Measurements from ENCODE around the gene KLC1.

KLC1 gene

GRCh38 chr14:103706551-103707328 is 77.7 kb downstream of the KLC1 start:
- no peak for DNase-seq

GRCh38 chr14:103707329-103708263 is 78.6 kb downstream of the KLC1 start:
- DNase-seq = no peak

- DNase-seq = no peak
Observed at GRCh38 chr14:103708750-103709187, 79.8 kb downstream of the KLC1 start.

GRCh38 chr14:103709814-103710213 is 80.8 kb downstream of the KLC1 start:
- no peak for DNase-seq

GRCh38 chr14:103710771-103711377 is 81.9 kb downstream of the KLC1 start:
- no peak for DNase-seq

GRCh38 chr14:103711516-103712431 is 82.8 kb downstream of the KLC1 start:
- no peak for DNase-seq

- DNase-seq = no peak
Observed at GRCh38 chr14:103712633-103713247, 83.7 kb downstream of the KLC1 start.

GRCh38 chr14:103713304-103714062 is 84.5 kb downstream of the KLC1 start:
- DNase-seq = no peak

GRCh38 chr14:103714063-103714724 is 85.2 kb downstream of the KLC1 start:
- DNase-seq = no peak

- peak; percentile 100 for DNase-seq
Observed at GRCh38 chr14:103715052-103716000, 86.3 kb downstream of the KLC1 start, which contains the start of the genes XRCC3 and ZFYVE21. Gene XRCC3, minus strand, starts transcription at chr14:103715451. Its CDS starts 4,364 bp downstream, at chr14:103711087. Gene ZFYVE21, plus strand, starts transcription at chr14:103715810. Its CDS starts 32 bp downstream, at chr14:103715842.

GRCh38 chr14:103716091-103716801 is 87.2 kb downstream of the KLC1 start:
- DNase-seq = no peak

- DNase-seq = no peak
Observed at GRCh38 chr14:103716899-103717411, 87.9 kb downstream of the KLC1 start.

GRCh38 chr14:103718572-103718971 is 89.6 kb downstream of the KLC1 start:
- DNase-seq = no peak

- no peak for DNase-seq
Observed at GRCh38 chr14:103719751-103720150, 90.7 kb downstream of the KLC1 start.

- no peak for DNase-seq
Observed at GRCh38 chr14:103721334-103722120, 92.5 kb downstream of the KLC1 start.

- DNase-seq = no peak
Observed at GRCh38 chr14:103723748-103724081, 94.7 kb downstream of the KLC1 start.

GRCh38 chr14:103724116-103724515 is 95.1 kb downstream of the KLC1 start:
- no peak for DNase-seq
